AG09319 (cell line): Measurements from ENCODE around the gene SCD.

ENCODE experiments used
- DNase-seq: peaks from one replicate; pipeline ENCODE4 v3.0.0-alpha.2; 2010; ENCODE audit warnings: low read depth; ENCODE audit errors: extremely low read depth
- CTCF ChIP-seq: IDR thresholded peaks from 2 replicates; pipeline ENCODE4 v1.5.1; 2011; ENCODE audit warnings: low read depth, mild to moderate bottlenecking, inconsistent platforms, low read length, moderate library complexity

Gene SCD

GRCh38 chr10:100340948-100341847 lies 5.8 kb upstream of the SCD start:
- no peak for TF ChIP-seq CTCF
- DNase-seq = no peak

- DNase-seq = no peak
- peak; percentile 80 for TF ChIP-seq CTCF
Observed at GRCh38 chr10:100341953-100342626, 4.9 kb upstream of the SCD start.

- no peak for TF ChIP-seq CTCF
- no peak for DNase-seq
Observed at GRCh38 chr10:100342627-100342972, 4.4 kb upstream of the SCD start.

GRCh38 chr10:100344241-100344788 lies 2.7 kb upstream of the SCD start:
- no peak for TF ChIP-seq CTCF
- DNase-seq = no peak

GRCh38 chr10:100345570-100346330 lies 1.3 kb upstream of the SCD start:
- no peak for DNase-seq
- no peak for TF ChIP-seq CTCF

GRCh38 chr10:100346351-100346764 lies 675 bp upstream of the SCD start:
- TF ChIP-seq CTCF = no peak
- DNase-seq = peak; percentile 28
